H1 (cell line): Measurements from ENCODE around the gene TCAP. TPM values are rescaled to one million over a fixed set of nuclear protein-coding genes. Genes with fewer than 3 reads are reported as not detected.
A peak's percentile ranks its signal among the peaks of the same experiment; 100 is the strongest.

Source experiments
- CTCF ChIA-PET: fragments of 300-600 bp; sonication (Branson Sonifier 250); formaldehyde crosslinking; loops from one replicate; lab custom pipeline; 2021; ENCODE audit not compliant: partially characterized antibody; lab: Charles Lee
- POLR2A ChIA-PET: fragments of 300-600 bp; sonication (Branson Sonifier 250); formaldehyde crosslinking; loops from one replicate; lab custom pipeline; 2021; ENCODE audit warnings: inconsistent platforms; ENCODE audit not compliant: partially characterized antibody; lab: Charles Lee
- DNase-seq, 2 experiments: peaks; one replicate each; pipeline versions ENCODE4 v3.0.0 to v3.0.0-alpha.2; 2010 to 2022; ENCODE audit warnings: low spot score in 2 of 2, low read depth in 1 of 2, mixed read lengths in 1 of 2
- FAIRE-seq: peaks from 2 replicates; lab custom pipeline; 2011; peaks lifted over from hg19 to GRCh38; lab: Jason Lieb, UNC
- H2AFZ ChIP-seq: 2 replicates; pipeline ENCODE4 v1.8.1; 2012; ENCODE audit warnings: low read length, inconsistent platforms
- H2AK5ac ChIP-seq: 2 replicates; pipeline ENCODE4 v1.6.1; 2013; ENCODE audit warnings: low read depth, low read length
- H2BK120ac ChIP-seq: replicated peaks from 2 replicates; pipeline ENCODE3; 2013; ENCODE audit warnings: low read depth, low read length, inconsistent platforms
- H2BK12ac ChIP-seq: 2 replicates; pipeline ENCODE4 v1.6.1; 2013; ENCODE audit warnings: low read depth, low read length
- H2BK15ac ChIP-seq: 2 replicates; pipeline ENCODE4 v1.6.1; 2013; ENCODE audit warnings: low read length
- H2BK20ac ChIP-seq: 2 replicates; pipeline ENCODE4 v1.6.1; 2013; ENCODE audit warnings: low read length
- H2BK5ac ChIP-seq: 2 replicates; pipeline ENCODE4 v1.6.1; 2013; ENCODE audit warnings: low read depth, low read length
- H3K14ac ChIP-seq: 2 replicates; pipeline ENCODE4 v1.6.1; 2013; ENCODE audit warnings: inconsistent platforms; ENCODE audit not compliant: insufficient read length
- H3K18ac ChIP-seq: 2 replicates; pipeline ENCODE4 v1.6.1; 2013; ENCODE audit warnings: low read length; ENCODE audit errors: extremely low read depth
- H3K23ac ChIP-seq: 2 replicates; pipeline ENCODE4 v1.6.1; 2013; ENCODE audit warnings: inconsistent platforms; ENCODE audit not compliant: insufficient read length
- H3K23me2 ChIP-seq: 2 replicates; pipeline ENCODE4 v1.6.1; 2013; ENCODE audit warnings: low read depth, low read length
- H3K27ac ChIP-seq: 2 replicates; pipeline ENCODE4 v1.6.1; 2011; ENCODE audit warnings: low read depth, low read length, inconsistent platforms
- H3K27me3 ChIP-seq, 4 experiments: replicated peaks in 1 of 4; 1 replicate in 1 of 4; 2 replicates in 3 of 4; pipeline versions ENCODE4 v1.6.1 to v1.8.1; 2011 to 2013; ENCODE audit warnings: low read length in 3 of 4, mild to moderate bottlenecking in 3 of 4, inconsistent platforms in 2 of 4, mixed read lengths in 2 of 4, moderate library complexity in 1 of 4; ENCODE audit not compliant: control insufficient read depth in 3 of 4, insufficient read depth in 3 of 4; ENCODE audit errors: extremely low read depth in 1 of 4
- H3K36me3 ChIP-seq, 4 experiments: 2 replicates each; pipeline versions ENCODE4 v1.6.1 to v1.8.1; 2011 to 2013; ENCODE audit warnings: mild to moderate bottlenecking in 4 of 4, low read length in 3 of 4, moderate library complexity in 2 of 4, control low read depth in 1 of 4, inconsistent platforms in 1 of 4; ENCODE audit not compliant: insufficient read depth in 4 of 4, control insufficient read depth in 2 of 4
- H3K4ac ChIP-seq: replicated peaks from 2 replicates; pipeline ENCODE3; 2013; ENCODE audit warnings: low read length, low read depth, mixed read lengths, inconsistent platforms; ENCODE audit not compliant: insufficient read length
- H3K4me1 ChIP-seq, 4 experiments: replicated peaks in 1 of 4; 1 replicate in 1 of 4; 2 replicates in 3 of 4; pipeline versions ENCODE4 v1.6.1 to v1.8.1; 2011 to 2013; ENCODE audit warnings: low read length in 3 of 4, inconsistent platforms in 2 of 4, mixed read lengths in 1 of 4; ENCODE audit not compliant: insufficient read depth in 4 of 4, control insufficient read depth in 3 of 4
- H3K4me2 ChIP-seq, 2 experiments: 2 replicates each; pipeline versions ENCODE4 v1.6.1 to v1.8.1; 2011 to 2013; ENCODE audit warnings: low read depth in 2 of 2, low read length in 2 of 2, control low read depth in 1 of 2, inconsistent platforms in 1 of 2, mild to moderate bottlenecking in 1 of 2; ENCODE audit not compliant: insufficient read depth in 1 of 2
- H3K4me3 ChIP-seq, 4 experiments: fragments of 200-600, 300-600 bp in 1 of 4; sonication (generic), shearing (Covaris generic), sonication (Bioruptor Twin) in 1 of 4; 2 replicates each; pipeline versions ENCODE4 v1.5.1 to v1.8.1; 2011 to 2016; ENCODE audit warnings: low read length in 4 of 4, low read depth in 3 of 4, control low read depth in 2 of 4, inconsistent platforms in 2 of 4, mild to moderate bottlenecking in 2 of 4, mixed read lengths in 1 of 4, moderate library complexity in 1 of 4; ENCODE audit not compliant: insufficient read depth in 2 of 4; ENCODE audit errors: extremely low read depth in 1 of 4
- H3K56ac ChIP-seq: replicated peaks from 2 replicates; pipeline ENCODE3; 2013; ENCODE audit warnings: low read depth, mild to moderate bottlenecking, mixed read lengths, low read length, inconsistent platforms; ENCODE audit not compliant: insufficient read length
- H3K79me1 ChIP-seq: 2 replicates; pipeline ENCODE4 v1.6.1; 2013; ENCODE audit warnings: low read depth, low read length, control low read depth
- H3K79me2 ChIP-seq, 2 experiments: 2 replicates each; pipeline versions ENCODE4 v1.6.1 to v1.8.1; 2012 to 2013; ENCODE audit warnings: low read length in 2 of 2, mild to moderate bottlenecking in 2 of 2, inconsistent platforms in 1 of 2; ENCODE audit not compliant: insufficient read depth in 2 of 2, control insufficient read depth in 1 of 2
- H3K9ac ChIP-seq, 4 experiments: replicated peaks in 1 of 4; 1 replicate in 1 of 4; 2 replicates in 3 of 4; pipeline versions ENCODE4 v1.6.1 to v1.8.1; 2011 to 2013; ENCODE audit warnings: low read depth in 3 of 4, low read length in 3 of 4, control low read depth in 2 of 4, mild to moderate bottlenecking in 2 of 4, moderate library complexity in 2 of 4, inconsistent platforms in 1 of 4; ENCODE audit errors: extremely low read depth in 1 of 4
- H3K9me3 ChIP-seq, 2 experiments: 2 replicates each; pipeline versions ENCODE4 v1.6.1 to v1.8.1; 2012 to 2013; ENCODE audit warnings: mild to moderate bottlenecking in 2 of 2, moderate library complexity in 2 of 2, control low read depth in 1 of 2, inconsistent platforms in 1 of 2, low read depth in 1 of 2, low read length in 1 of 2, mixed read lengths in 1 of 2; ENCODE audit not compliant: insufficient read depth in 2 of 2
- H4K20me1 ChIP-seq, 2 experiments: replicated peaks in 1 of 2; 2 replicates each; pipeline versions ENCODE3 to v1.8.1; 2011 to 2013; ENCODE audit warnings: inconsistent platforms in 2 of 2, low read length in 2 of 2, mild to moderate bottlenecking in 1 of 2; ENCODE audit not compliant: insufficient read depth in 2 of 2, control insufficient read depth in 1 of 2
- H4K5ac ChIP-seq: 2 replicates; pipeline ENCODE4 v1.6.1; 2013; ENCODE audit warnings: low read length, low read depth, mixed read lengths, inconsistent platforms; ENCODE audit not compliant: insufficient read length
- H4K8ac ChIP-seq: 2 replicates; pipeline ENCODE4 v1.8.0; 2013; ENCODE audit warnings: mild to moderate bottlenecking, moderate library complexity, low read length, inconsistent platforms; ENCODE audit not compliant: insufficient read depth; ENCODE audit errors: extremely low read depth
- H4K91ac ChIP-seq: replicated peaks from 2 replicates; pipeline ENCODE3; 2013; ENCODE audit warnings: low read length, mixed read lengths, inconsistent platforms; ENCODE audit not compliant: insufficient read length
- CHD1 ChIP-seq: IDR thresholded peaks from 2 replicates; pipeline ENCODE4 v1.6.1; 2012; ENCODE audit warnings: low read depth, low read length, improper control_type of control experiment
- CHD2 ChIP-seq: IDR thresholded peaks from 2 replicates; pipeline ENCODE4 v1.6.1; 2012; ENCODE audit warnings: low read length, improper control_type of control experiment
- KDM5A ChIP-seq: fragments of 200-600 bp; IDR thresholded peaks from 2 replicates; pipeline ENCODE4 v1.7.1; 2012; ENCODE audit warnings: mild to moderate bottlenecking, low read length, inconsistent platforms, mixed read lengths
- MAFK ChIP-seq: IDR thresholded peaks from 2 replicates; pipeline ENCODE4 v1.6.1; 2012; ENCODE audit warnings: low read depth, mild to moderate bottlenecking, improper control_type of control experiment, low read length
- NANOG ChIP-seq: IDR thresholded peaks from 2 replicates; pipeline ENCODE4 v1.6.1; 2011; ENCODE audit warnings: low read length, low read depth, mild to moderate bottlenecking, inconsistent platforms; ENCODE audit not compliant: insufficient read depth, poor library complexity, severe bottlenecking
- TCF12 ChIP-seq: IDR thresholded peaks from 2 replicates; pipeline ENCODE4 v1.6.1; 2011; ENCODE audit warnings: low read depth, mild to moderate bottlenecking, low read length
- WGBS, 2 experiments: shearing (Covaris generic) in 1 of 2; methylation state at CpG; one replicate each; pipeline versions ENCODE4 v1.1.6 to v1.1.7; 2013 to 2015; ENCODE audit warnings: low lambda C conversion rate in 2 of 2, mixed read lengths in 2 of 2, inconsistent platforms in 1 of 2, low coverage in 1 of 2, missing lambda C conversion rate in 1 of 2; ENCODE audit not compliant: insufficient replicate concordance in 2 of 2, insufficient coverage in 1 of 2, insufficient read length in 1 of 2; ENCODE audit errors: extremely low coverage in 1 of 2, missing lambda C conversion rate in 1 of 2; 5-methylcytosine and 5-hydroxymethylcytosine counted together
- polyA plus RNA-seq, 7 experiments: library from polyadenylated mRNA; depleted of rRNA in 3 of 7; stranded (reverse) in 5 of 7; unstranded in 2 of 7; fragments of >200 nt in 5 of 7; fragments of 200-250 nt in 2 of 7; gene quantifications; 1 replicate in 5 of 7; 2 replicates in 1 of 7; 4 replicates in 1 of 7; pipeline versions ENCODE4 v1.2.1 to v1.2.3, GENCODE V29; 2011 to 2013; ENCODE audit warnings: missing spikeins in 2 of 7, mixed read lengths in 2 of 7
- total RNA-seq: library from RNA; stranded (reverse); fragmentation: NEBNext Ultra II Directional; extraction: Animal tissue kit (Norgen Biotek cat#: 25700); gene quantifications from 2 replicates; pipeline ENCODE4 v1.2.1, GENCODE V29; 2021

TCAP gene
- total and polyA plus RNA-seq, 2 of the 8 experiments (the other 6 are each of a cell fraction or from before 2014, with no cell fraction given): 0.82 to 1.4 TPM

- peaks cover 40% of the 10 kb centered on the region for H3K79me1 ChIP-seq
- ChIA-PET POLR2A (interaction anchor here (0.7 to 7.7 kb wide), 6 partner anchors 9 to 56 kb away, joined by 3 to 39 read pairs (median 3); no protein-coding TSS in a partner anchor), CTCF (interaction anchor here (0.6 to 49.2 kb wide), 6 partner anchors 11 to 135 kb away, joined by 3 to 1885 read pairs (median 72); partner anchors contain the start of genes ERBB2, PGAP3, PNMT and PPP1R1B)
- no peak overlapping the region for H2BK120ac ChIP-seq
- peaks cover 14 to 28% (median 20%) of the 10 kb centered on the region in 4 experiments for H3K4me1 ChIP-seq
- no peak overlapping the region for H4K91ac ChIP-seq
- no peak overlapping the region for H2AFZ ChIP-seq
- peaks cover 8% of the 10 kb centered on the region; the same call in 1 of the 2 replicates for H3K23me2 ChIP-seq
- no peak for TF ChIP-seq CHD2
- TF ChIP-seq TCF12: no peak
- no peak for TF ChIP-seq CHD1
- no peak for TF ChIP-seq MAFK
- TF ChIP-seq KDM5A: no peak
- TF ChIP-seq NANOG: no peak
- DNase-seq (no peak), FAIRE-seq (no peak)
- H4K8ac ChIP-seq: no peak overlapping the region
- H3K27ac ChIP-seq: no peak overlapping the region
- no peak overlapping the region for H3K18ac ChIP-seq
- H3K79me2 ChIP-seq: peaks cover 8 to 68% of the 10 kb centered on the region in 2 experiments
- no peak overlapping the region for H3K4me2 ChIP-seq
- 98% methylated on average over 4 of the region's 4 CpGs; no CpG with 5 or more reads in 1 of the 2 experiments for WGBS, 2 experiments
- H3K4me3 ChIP-seq: no peak overlapping the region
- no peaks in the 10 kb centered on the region for H3K36me3 ChIP-seq
- peak overlapping the region; percentile 84; the same call in 1 of the 2 replicates for H2BK12ac ChIP-seq
- H3K9me3 ChIP-seq: no peaks in the 10 kb centered on the region
- H4K20me1 ChIP-seq: peaks cover 3 to 29% of the 10 kb centered on the region in 2 experiments
- H4K5ac ChIP-seq: no peak overlapping the region
- H2BK15ac ChIP-seq: peak overlapping the region; percentile 34; the same call in 1 of the 2 replicates
- H3K9ac ChIP-seq: no peak overlapping the region; a peak in 1 of 7 replicates
- H3K4ac ChIP-seq: no peak overlapping the region
- no peak overlapping the region for H3K23ac ChIP-seq
- no peak overlapping the region for H2BK5ac ChIP-seq
- no peak overlapping the region for H2BK20ac ChIP-seq
- no peak overlapping the region for H3K14ac ChIP-seq
- H3K27me3 ChIP-seq: 0 out of 7 replicates have a peak, but pooled peaks cover 0 to 3% (median 0%) of the 10 kb centered on the region in 4 experiments
- H2AK5ac ChIP-seq: 0 out of 2 replicates have a peak overlapping the region, but pooled peaks have one; percentile 15
- H3K56ac ChIP-seq: no peak overlapping the region
Measured at GRCh38 chr17:39641097-39641496, 24.1 kb upstream of the TCAP start.
